PC-9 (cell line): Measurements from ENCODE around the gene GUCA2B.

Experiments
- CTCF ChIP-seq: fragments of 200-600 bp; sonication (generic); conservative IDR thresholded peaks from 2 replicates; pipeline ENCODE4 v1.6.1; 2017; ENCODE audit warnings: mixed run types, antibody characterized with exemption, mild to moderate bottlenecking, moderate library complexity
- EZH2 ChIP-seq: fragments of 200-600 bp; sonication (generic); IDR thresholded peaks from 2 replicates; pipeline ENCODE4 v1.8.0; 2017; ENCODE audit warnings: antibody characterized with exemption, low read depth

- TF ChIP-seq CTCF: no peak
- TF ChIP-seq EZH2: no peak
These were observed 4.5 kb downstream of the GUCA2B start for GRCh38 chr1:42157667-42158066.
